ENCODE results near the gene RUVBL2.
A peak's percentile ranks its signal among the peaks of the same experiment; 100 is the strongest.

Gene RUVBL2

DNA sequence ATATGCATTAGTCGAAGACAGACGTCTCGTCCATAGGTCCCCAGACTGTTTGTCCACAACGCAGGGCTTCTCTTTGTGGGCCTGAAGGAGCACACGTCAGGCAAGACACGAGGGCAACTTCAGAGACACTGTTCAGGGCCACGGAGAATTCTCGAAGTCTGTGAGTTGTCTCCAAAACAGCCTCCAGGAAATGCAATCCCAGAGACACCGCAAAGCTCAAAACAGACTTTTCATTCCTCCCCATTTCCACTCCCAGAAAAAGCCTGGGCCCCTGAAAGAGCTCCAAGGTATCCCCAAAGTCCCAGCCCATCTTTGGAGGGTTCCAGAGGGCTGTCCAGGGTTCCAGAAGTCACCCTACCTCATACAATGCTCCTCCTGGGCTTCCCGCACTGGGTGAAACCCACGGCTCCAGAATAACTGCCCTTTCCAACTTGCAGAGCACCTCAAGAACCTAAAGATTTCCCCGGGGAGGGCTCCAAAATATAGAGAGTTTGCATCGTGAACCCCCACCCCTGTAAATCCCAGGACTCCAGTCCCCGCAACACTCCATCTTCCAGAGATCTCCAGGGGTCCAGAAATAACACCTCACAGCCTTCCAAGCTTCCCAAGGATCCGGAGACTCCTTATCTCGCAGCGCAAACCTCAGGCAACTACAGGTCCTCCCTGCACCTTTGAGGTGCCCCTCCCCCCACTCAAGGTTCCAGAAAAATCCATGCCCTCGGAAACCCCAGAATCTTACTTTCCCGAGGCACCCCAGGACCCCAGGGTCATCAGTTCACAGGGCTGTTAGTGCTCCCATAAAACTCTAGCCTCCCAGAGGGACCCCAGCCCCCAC is 29.3 kb upstream of the RUVBL2 start:
- DNase-seq: peak in 6 of 14 donors; percentile 37 to 71 (median 54)

DNA sequence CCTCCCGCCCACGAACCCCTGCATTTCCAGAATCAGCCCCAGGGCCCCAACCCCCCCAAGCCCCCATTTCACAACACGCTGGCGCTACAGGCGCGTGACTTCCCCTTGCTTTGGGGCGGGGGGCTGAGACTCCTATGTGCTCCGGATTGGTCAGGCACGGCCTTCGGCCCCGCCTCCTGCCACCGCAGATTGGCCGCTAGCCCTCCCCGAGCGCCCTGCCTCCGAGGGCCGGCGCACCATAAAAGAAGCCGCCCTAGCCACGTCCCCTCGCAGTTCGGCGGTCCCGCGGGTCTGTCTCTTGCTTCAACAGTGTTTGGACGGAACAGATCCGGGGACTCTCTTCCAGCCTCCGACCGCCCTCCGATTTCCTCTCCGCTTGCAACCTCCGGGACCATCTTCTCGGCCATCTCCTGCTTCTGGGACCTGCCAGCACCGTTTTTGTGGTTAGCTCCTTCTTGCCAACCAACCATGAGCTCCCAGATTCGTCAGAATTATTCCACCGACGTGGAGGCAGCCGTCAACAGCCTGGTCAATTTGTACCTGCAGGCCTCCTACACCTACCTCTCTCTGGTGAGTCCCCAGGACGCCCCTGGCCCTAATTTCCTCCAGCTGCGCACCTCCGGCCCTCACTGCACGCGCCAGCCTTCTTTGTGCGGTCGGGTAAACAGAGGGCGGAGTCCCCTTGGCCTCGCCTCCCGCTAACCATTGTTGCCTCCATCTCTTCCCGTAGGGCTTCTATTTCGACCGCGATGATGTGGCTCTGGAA is 28.5 kb upstream of the RUVBL2 start, which contains the start of gene FTL:
FTL (plus strand) TSS at position 270 of the 766 bp plus-strand sequence; CDS start at position 469, 199 bp downstream.
- peak; percentile 69 to 98 (median 96) for DNase-seq

DNA sequence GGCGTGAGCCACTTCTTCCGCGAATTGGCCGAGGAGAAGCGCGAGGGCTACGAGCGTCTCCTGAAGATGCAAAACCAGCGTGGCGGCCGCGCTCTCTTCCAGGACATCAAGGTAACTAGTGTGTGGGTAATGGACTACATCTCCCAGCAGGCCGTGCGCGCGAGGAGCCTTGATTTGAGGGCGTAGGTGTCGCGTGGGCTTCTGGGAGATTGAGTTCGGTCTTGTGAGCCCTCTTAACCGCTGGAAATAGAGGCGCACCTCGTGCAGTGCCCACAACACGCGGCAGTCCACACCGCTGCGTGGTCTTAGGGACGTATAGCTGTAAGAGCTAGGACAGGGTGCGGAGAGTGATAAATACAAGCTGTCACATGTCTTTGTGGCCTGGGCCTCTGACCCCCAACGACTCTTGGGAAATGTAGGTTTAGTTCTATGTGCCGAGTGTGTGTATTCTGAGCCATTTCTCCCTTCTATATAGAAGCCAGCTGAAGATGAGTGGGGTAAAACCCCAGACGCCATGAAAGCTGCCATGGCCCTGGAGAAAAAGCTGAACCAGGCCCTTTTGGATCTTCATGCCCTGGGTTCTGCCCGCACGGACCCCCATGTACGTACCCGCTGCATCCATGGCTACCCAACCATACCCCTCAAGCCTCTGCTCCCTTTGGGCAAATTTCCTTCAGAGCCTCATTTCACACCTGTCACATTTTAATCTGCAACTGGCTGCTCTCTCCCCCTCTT is 27.7 kb upstream of the RUVBL2 start:
- DNase-seq: peak; percentile 20 to 91 (median 82)

DNA sequence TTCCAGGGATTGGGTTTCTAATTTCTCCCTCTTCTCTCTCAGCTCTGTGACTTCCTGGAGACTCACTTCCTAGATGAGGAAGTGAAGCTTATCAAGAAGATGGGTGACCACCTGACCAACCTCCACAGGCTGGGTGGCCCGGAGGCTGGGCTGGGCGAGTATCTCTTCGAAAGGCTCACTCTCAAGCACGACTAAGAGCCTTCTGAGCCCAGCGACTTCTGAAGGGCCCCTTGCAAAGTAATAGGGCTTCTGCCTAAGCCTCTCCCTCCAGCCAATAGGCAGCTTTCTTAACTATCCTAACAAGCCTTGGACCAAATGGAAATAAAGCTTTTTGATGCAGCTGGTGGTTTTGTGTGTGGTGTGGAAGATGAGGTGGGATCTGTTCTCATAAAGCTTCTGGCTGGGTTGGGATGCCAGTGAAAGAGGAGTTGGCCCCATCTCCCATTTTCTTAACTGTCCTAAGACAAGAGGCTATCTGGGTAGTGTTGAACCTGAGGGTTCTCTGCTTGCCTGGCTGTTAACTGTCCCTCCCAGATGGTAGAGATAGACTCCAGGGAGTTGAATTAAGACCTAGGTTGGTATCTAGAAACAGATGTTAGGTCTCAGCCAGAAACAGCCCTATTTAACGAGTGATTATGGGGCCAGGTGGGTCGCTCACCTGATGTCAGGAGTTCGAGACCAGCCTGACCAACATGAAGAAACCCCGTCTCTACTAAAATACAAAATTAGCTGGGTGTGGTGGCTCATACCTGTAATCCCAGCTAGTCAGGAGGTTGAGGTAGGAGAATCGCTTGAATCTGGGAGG is 26.9 kb upstream of the RUVBL2 start:
- DNase-seq: peak in 4 of 14 donors; percentile 26 to 37 (median 36)

DNA sequence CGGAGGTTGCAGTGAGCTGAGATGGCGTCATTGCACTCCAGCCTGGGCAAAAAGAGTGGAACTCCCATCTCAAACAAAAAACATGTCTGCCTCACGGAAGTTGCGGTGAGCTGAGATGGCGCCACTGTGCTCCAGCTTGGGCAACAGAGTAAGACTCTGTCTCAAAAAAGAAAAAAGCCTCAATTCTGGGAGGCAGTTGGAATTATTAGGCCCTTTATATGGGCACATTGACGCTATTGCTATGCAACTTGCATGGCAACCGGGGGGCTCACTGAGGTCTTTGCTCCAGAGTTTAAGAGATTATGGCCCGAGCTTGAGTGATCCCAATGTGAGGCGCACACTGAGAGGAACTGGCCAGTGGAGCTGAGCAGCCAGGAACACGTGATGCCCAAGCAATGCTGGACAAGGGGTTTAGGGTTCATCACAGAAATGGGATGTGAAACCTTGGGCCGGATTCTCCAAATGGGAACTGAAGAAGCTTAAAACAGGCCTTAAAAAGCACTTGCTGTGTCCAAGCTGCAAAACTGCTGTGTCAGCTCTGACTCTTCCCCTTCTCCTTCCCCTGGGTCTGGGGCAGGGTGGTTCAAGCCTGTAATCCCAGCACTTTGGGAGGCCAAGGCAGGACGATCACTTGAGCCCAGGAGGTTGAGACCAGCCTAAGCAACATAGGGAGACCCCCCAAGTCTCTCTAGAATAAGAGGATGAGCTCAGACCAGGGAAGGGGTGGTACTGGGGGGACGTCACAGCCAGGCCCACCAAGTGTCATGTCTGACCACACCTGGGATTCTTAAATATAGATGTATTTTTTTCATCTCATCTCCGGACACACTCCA is 26.1 kb upstream of the RUVBL2 start:
- peak in 10 of 14 donors; percentile 22 to 75 (median 58) for DNase-seq

DNA sequence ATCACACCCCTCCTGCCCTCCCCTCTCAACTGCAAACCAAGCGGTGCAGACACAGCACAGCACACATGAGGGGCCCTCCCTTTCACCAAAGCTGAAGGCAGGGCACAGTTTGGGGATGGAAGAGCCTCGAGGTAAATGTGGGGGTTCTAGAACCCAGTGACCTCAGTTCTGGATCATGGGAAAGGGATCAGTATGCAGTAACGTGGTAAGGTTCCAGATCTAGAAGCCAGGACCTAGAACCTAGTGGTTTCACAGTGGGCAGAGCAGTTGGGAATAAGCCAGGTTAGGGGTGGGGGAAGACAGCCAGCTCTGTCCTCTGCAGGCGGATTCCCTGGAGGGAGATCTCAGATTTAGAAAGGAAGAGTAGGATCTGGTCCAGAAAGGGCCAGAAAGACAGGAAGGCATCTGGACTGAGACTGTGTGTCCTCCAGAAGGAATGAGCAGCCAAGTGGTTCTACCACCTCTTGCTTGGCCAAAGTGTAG is 25.5 kb upstream of the RUVBL2 start:
- no peak for DNase-seq

DNA sequence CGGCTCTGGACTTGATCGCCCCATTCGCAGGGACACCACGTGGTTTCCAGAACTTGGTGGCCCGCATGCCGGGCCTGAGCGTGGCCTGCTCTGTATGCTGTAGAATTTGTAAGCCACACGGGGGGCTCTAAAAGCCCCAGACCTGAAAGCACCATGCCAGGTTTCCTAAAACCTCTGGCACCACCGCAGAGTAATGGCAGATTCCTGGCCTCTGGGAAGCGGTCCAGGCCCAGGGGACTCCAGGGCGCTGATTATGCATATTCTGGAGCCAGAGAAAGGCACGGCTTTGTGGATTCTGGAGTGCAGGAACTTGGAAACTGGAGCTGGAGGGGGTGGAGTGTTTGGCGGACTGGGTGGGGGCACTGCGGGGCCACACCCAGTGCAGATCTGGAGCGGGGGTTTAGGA is 24.9 kb upstream of the RUVBL2 start:
- peak in 1 of 14 donors; percentile 12 for DNase-seq

DNA sequence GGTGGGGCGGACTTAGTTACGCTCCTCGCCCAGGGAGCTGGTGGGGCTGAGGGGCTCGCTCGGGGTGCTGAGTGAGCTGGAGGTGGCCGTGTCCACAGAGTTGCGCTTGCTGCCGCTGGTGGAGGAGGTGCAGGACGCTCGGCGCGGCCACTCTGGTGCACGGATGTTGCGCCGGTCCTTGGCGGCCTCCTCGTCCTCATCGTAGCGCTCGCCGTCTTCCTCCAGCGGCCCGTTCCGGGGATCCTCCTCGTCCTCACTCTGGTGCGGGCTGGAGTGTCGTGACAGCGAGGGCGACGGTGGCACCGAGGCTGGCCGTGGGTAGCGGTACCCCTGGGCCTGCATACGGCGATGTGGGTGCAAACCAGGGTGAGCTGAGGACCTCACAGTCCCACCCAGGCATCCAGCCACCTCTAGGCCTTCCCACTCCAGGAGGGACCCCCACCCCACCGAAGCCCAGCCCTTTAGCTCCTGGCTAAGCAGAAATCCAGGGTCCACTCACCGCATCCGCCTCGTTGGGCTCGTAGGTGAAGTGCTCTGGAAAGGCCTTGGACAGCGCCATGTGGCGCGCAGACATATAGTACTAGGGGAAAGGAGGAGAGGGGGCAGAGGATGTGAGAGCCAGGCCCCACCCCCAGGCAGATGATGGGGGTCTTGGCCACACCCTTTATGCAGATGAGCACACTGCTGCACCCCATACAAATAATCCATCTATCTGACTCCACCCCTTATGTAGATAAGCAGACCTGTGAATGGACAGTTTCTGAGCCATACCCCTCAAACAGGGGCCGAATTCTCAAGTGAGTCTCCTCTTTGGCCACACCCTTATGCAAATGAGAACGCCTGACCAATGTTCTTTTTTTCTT is 24.2 kb upstream of the RUVBL2 start:
- DNase-seq: no peak

DNA sequence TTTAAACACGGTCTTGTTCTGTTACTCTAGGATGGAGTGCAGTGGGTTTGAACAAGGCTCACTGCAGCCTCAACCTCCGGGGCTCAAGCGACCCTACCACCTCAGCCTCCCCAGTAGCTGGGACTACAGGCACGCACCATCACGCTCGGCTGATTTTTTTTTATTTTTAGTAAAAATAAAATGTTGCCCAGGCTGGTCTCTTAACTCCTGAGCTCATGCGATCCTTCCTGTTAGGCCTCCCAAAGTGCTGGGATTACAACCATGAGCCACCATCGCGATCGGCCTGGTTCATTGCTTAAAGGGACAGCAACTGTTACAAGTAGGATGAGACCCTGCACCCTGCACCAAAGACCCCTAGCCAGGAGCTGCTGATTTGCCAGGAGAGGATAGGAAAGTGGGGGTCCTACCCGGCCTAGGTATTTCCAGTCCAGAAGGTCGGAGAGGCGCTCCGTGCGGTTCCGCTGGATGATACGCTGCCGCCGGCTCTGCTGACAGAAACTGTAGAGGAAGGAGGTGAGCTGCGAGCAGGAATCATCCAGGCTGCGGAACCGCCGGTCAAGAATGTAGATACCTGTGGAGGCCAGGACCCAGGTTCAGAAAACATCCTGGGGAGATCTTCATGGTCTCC is 23.4 kb upstream of the RUVBL2 start:
- no peak for DNase-seq

DNA sequence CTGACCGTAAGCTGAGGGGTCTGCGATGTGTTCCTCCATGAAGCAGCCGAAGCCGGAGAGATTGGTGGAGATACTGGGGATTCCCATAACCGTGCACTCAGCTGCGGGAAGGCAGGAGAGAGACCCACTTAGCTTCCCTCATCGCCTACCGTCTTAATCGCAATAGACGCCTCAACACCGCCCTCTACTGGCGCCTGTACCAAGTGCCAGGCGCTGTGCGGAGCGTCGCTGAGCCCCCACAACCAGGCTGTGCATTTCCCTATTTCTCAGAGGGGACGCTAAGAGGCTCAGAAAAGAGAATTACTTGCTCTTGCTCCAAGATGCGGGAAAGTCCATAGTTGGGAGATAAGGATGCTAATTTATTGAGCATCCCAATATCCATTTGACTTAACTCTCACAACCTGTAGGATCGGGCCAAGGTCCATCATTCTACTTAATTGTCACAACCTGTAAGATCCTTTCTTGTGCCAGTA is 22.7 kb upstream of the RUVBL2 start:
- DNase-seq: peak in 10 of 14 donors; percentile 19 to 71 (median 44)

DNA sequence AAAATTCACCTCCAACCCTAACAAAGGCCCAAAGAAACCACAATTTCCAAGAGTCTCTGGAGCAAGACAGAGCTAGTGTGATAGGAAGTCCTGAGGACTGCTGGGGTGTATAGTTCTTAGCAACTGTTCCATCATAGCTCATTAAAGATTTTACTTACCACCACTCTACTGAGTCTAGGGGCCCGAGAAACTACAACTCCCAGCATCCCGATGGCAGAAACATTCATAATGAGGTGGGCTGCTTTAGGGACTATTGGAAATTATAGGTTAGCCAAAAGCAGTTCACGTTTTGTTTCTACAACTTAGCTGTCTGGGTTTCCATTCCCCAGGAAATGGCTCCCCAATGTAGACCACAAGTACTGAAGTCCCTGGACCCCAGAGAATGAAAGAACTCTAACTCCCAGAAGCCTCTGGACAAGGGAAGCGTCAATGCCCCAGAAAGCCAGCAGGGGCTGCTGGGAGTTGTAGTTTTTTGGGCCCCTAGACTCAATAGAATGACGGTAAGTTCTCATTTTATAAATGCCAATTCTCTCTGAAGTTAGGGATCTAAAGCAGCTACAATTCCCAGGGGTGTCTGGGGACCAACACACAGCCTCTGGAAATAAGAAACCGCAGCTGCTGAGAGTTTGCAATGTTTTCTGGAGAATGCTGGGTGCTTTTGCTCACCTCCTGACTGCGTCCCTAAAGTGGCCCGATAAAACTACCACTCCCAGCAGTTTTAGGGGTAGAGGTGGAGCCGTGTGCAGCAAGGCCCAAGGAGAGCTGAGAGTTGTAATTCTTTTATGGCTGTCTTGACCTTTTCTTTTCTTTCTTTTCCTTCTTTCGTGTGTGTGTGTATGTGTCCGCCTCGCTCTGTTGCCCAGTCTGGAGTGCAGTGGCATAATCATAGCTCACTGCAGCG is 17.5 kb upstream of the RUVBL2 start:
- peak in 2 of 14 donors; percentile 4 to 52 for DNase-seq

DNA sequence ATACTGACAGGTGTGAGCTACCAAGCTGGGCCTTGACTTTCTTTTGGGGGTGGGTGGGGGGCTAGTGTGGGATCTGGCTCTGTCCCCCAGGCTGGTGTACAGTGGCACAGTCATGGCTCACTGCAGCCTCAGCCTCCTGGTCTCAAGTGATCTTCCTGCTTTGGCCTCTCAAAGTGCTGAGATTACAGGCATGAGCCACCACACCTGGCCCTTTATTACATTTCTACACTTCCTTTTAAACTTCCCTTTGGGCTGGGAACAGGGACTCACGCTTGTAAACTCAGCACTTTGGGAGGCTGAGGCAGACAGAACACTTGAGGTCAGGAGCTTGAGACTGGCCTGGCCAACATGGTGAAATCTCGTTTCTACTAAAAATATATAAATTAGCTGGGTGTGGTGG is 16.6 kb upstream of the RUVBL2 start:
- DNase-seq: no peak

DNA sequence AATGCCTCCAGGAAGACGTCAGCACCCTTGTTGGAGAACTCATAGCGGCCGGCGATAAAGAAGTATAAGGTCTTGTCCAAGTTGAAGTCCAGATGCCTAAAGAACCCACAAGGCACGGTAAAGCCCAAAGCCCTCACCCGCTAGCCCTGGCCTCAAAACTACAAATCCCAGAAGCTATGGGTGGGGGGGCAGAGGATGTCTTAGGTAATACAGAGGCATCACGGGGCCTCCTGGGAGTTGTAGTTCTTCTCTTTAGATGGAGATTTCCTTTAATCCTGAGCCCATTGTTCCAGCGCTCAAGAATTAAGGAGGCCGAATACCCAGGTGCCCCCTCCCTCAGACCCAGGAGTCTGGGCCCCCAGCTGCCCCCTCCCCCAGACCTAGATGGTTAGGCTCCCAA is 11.4 kb upstream of the RUVBL2 start:
- no peak for DNase-seq

DNA sequence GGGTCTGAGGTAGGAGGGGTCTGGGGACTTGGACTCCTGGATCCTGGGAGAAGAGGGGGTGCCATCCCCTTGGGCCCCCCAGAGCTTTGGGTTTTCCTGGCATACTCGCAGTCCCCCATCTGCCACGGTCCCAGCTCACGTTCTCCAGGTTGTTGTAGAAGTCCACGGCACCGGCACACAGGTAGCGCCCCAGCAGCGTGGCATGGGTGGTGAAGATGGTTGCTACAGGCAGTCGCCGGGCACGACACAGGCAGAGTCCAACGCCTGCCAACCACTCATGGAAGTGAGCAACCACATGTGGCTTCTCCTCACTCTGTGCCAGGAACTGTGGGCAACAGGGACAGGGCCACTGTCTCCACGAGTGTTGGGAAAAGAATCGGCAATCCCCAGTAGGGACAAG is 8.0 kb upstream of the RUVBL2 start:
- no peak for DNase-seq

DNA sequence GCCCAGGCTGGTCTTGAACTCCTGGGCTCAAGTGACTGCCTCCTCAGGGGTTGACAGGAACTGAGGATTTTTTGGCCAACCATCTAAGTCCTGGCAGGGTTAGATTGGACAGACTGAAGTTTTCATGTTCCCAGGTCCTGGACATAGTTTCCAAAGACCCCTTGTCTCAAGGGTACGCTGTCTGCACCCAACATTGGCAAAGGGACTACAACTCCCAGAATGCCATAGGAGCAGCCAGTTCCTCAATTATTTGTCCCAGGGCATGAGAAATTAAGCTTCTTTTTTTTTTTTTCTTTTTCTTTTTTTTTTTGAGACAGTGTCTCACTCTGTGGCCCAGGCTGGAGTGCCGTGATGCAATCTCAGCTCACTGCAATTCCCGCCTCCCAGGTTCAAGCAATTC is 7.5 kb upstream of the RUVBL2 start:
- no peak for DNase-seq

DNA sequence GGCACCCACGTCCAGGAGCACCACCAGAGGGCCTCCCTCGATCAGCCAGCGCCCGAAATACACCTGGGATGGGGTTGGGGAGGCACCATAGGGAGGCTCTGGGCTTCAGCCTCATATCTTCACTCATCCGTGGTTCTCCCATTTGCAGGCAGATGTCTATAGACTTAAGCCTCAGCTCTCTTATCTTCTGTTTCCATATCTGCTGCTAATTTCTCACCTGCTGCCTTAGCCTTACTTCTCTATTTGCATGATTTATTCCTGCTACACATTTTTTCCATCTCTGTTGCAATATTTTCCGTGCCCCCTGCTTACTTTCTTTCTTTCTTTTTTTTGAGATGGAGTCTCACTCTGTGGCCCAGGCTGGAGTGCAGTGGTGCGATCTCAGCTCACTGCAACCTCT is 6.4 kb upstream of the RUVBL2 start:
- DNase-seq: no peak

DNA sequence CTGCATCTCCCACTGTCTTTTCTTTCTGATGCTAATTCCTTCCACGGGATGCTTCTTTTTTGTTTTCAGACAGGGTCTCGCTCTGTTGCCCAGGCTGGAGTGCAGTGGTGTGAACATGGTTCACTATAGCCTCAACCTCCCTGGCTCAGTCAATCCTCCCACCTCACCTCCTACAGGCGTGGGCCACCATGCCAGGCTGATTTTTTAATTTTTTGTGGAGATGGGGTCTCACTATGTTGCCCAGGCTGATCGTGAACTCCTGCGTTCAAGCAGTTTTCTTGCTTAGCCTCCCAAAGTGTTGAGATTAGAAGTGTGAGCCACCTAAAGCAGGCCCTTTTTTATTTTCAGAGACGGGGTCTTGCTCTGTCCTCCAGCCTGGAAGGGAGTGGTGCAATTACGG is 5.4 kb upstream of the RUVBL2 start:
- DNase-seq: no peak

DNA sequence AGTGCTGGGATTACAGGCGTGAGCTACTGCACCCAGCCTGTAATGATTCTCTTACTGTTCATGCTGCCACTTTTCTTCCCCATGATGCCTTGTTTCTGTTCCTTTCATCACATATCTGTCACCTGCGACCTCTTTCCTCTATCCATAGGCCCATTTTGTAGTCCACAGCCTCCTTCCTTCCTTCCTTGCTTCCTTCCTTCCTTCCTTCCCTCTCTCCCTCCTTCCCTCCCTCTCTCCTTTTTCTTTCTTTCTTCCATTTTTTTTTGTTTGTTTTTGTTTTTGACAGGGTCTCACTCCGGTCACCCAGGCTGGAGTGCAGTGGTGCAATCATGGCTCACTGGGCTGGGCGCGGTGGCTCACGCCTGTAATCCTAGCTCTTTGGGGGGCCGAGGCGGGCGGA is 4.8 kb upstream of the RUVBL2 start:
- DNase-seq: no peak

Measured in C1 segment of cervical spinal cord (tissue), 14 donors.